Stimulated activated CD4-positive, alpha-beta T cell treated with anti-CD3 and anti-CD28 coated beads, TNF-alpha, amount 100 ng/mL, for 1 hour (primary cell): ENCODE data around the gene CLTC.

Source experiments
- DNase-seq, 3 donors: peaks; one replicate each; pipeline ENCODE4 v3.0.0-alpha.2; 2020; ENCODE audit warnings: low read depth in 3 of 3, low spot score in 1 of 3

The CLTC gene

DNA sequence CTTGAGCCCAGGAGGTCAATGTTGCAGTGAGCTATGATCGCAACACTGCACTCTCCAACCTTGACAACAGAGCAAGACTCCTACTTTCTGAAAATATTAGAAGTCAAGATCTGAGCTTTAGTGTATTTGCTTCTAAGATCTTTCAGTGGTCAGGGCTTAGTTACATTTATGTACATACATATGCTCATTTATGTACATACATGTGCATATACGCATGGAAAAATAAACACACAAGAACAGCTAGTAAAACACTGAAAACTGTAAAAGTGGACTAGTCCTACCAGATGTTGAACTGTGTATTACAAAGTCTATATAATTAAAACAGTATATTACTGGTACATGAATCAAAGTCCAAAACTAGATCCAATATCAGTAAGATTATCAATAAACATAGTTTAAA is 59.2 kb downstream of the CLTC start:
- DNase-seq = no peak

DNA sequence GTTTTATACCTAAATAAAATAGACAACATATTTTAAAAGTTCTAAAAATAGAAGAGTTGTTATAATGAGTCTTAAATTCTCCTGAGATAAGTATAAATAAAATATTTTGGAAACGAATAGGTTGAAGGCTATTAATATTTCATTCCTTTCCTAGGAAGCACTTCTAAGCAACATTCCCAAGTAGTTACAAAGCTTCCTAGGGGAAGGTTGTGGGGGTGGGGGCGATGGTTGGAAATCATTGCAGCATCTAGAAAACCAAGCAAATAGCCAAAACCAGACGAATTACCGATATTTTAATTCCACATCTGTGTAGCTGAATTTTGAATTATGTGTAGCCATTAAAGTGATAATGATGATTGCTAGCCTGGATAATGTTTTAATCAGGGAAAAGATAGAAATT is 60.6 kb downstream of the CLTC start:
- DNase-seq = no peak

DNA sequence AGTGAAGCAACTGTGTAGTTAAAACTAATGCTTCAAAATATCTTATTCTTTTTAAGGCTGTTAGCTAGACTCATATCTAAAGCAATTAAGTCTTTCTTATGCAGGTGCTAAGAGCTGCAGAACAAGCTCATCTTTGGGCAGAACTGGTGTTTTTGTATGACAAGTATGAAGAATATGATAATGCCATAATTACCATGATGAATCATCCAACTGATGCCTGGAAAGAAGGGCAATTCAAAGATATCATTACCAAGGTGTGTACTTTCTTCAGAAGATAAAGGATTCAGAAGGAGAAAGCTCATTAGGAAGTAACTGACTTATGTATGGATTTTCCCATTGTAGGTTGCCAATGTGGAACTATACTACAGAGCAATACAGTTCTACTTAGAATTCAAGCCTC is 63.6 kb downstream of the CLTC start:
- no peak for DNase-seq

DNA sequence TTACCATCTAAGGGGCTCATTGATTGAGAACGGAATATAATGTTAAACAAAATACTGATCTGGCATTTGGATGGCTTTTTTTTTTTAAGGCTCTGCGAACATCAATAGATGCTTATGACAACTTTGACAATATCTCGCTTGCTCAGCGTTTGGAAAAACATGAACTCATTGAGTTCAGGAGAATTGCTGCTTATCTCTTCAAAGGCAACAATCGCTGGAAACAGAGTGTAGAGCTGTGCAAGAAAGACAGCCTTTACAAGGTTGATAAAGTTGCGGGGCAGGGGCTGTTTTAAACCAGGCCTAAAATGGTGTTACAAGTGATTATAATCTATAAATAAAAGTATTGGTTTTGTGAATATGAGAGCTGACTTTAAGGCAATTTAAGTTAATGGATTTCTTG is 65.3 kb downstream of the CLTC start:
- DNase-seq = no peak

DNA sequence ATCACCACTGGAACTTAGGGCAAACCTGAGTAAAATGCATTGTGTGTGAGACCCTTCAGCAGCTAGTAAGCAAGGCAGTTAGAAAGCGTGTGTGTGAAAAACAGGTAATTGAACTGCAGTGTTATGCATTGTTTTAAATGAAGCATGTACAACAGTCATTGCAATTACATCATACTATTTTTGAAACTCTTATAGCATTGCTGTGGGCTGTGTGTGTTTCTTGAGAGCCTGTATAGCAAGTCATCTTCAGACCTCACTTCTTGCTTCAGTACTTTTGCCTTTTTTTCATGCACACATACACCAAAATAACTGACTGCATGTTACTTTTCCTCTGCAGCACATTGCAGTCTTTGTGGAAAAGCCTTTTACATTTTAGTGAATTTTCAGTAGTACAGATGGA is 68.3 kb downstream of the CLTC start:
- no peak for DNase-seq

DNA sequence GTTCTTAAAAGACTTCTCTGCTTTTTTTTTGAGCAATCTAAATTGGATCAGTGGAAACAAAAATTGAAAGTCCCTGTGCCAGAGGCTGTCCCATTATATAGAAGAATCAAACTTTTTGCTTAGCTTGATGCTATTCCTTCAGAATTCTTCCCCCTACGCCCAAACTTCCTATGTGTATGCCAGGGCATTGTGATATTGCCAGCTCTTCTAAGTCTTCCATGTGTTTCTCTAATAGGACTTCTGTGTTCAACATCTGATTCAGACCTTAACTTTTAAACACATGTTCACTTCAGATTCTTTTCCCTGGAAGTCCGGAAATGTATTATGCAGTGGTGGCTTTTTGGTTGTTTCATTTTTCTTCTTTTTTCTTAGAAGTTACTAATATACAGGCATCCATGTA is 68.8 kb downstream of the CLTC start:
- no peak for DNase-seq

DNA sequence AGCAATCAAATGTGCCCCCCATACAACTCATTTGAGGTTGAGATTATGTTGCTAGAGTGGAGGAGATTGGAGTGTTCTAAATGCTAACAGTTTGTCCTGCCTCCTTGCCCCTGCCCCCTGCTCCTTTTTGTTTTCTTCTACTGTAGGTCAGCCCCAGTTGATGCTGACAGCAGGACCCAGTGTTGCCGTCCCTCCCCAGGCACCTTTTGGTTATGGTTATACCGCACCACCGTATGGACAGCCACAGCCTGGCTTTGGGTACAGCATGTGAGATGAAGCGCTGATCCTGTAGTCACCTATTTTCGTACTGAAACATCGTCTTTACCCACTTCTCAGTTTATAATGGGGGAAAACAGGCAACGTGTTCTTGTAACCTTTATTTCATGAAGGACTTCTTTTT is 73.9 kb downstream of the CLTC start:
- DNase-seq = no peak

DNA sequence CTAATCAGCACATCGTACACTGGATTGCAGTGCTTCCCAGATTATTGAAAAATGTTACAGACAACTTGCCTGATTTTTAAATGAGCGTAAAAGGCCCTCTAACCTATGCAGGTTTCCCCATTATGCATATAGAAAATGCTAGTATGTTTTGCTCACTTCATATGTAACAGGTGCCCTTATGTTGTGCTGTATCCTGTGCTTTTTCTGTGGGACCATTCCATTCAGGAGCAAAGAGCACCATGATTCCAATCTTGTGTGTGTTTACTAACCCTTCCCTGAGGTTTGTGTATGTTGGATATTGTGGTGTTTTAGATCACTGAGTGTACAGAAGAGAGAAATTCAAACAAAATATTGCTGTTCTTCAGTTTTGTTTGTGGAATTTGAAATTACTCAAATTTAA is 74.6 kb downstream of the CLTC start:
- no peak for DNase-seq

DNA sequence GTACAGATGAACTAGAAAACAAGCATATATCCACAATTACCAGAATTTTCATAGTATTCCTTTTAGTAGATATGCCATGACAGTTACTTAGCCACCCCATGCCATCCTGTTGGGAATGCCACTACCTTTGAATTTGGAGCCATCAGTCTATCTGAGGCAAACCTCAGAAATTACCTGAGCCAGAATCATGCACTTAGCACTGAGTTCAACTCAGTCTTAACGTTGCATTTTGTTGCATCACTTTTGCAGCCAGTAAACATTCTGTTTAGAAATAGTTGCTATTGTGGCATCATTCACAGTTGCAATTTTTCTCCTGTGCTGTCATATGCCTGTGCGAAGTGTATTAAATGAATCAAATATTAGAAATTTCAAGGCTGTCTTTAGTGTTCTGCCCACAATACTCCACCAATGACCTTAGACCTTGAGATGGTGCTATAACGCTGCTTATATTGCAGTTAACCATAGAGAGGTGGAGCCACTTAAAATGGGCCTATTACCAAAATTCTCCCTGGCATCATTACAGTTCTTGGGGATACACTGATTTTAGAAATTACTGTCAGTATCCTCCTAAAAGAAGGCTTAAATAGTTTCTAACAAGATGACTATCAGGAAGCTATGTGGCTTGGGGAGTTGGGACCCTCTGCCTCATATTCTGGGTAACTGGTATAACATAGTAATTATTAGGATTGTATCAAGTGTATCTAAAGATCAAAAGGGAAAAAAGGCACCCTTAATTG is 76.4 kb downstream of the CLTC start:
- no peak for DNase-seq

DNA sequence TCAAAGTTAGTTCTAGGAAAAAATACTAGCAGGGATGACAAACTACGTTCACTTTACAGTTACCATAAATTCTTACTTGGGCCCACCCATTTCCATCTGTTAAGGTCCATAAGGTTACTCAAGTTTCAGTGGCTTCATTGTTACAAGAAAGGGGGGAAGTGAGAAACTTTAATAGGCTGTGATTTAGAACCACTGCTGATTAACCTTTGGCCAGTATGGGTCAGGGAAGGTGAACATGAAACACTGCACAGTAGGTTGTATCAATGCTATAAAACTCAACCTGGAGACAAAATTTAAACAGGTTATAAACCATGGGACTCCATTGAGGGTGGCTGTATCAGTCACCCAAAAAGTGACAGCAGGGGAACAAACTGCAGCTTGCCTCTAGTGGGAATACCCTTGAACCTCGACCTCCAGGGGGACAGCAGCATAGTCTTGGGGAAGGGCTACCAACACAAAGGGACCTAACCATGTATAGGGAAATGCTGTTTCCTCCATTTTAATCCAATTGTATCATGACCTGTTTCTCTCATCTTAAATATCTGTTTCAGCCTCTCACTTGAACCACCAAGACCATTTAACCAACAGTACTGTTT is 77.1 kb downstream of the CLTC start:
- no peak for DNase-seq

DNA sequence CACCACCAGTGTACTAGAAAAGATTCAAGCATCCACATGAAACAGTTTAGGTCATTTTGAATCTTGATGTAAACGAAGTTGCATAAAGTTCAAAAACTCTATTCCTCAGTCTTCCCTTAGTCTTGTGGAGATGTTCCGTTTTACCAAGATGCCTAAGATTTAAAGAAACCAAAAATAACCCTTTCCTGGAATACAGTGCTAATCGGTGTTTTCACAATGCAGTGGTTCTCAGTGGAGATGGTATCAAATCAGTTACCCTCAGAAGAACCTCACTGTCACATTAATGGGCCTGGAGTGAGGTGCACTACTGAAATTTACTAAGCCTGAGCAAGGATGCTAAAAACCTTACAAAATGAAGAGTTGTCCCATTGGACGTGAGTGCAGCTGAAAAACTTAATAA is 78.4 kb downstream of the CLTC start:
- DNase-seq = no peak

DNA sequence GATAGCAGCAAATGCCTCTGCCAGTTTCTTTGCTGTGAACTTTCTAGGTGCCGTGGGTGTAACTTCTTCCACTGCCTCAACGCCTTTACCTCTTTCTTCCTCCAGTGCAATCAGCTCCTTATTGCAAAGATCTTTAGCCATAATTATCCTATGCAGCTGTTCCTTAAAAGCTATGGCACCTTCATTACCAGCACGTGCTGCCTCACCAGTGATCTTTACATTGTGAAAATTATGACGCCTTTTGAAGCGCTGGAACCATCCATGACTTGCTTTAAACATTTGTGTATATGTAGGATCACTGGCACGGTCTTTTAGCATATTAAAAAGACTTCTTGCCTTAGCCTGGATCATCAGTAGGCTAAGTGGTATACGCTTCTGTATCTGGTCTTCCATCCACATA is 79.5 kb downstream of the CLTC start:
- no peak for DNase-seq

DNA sequence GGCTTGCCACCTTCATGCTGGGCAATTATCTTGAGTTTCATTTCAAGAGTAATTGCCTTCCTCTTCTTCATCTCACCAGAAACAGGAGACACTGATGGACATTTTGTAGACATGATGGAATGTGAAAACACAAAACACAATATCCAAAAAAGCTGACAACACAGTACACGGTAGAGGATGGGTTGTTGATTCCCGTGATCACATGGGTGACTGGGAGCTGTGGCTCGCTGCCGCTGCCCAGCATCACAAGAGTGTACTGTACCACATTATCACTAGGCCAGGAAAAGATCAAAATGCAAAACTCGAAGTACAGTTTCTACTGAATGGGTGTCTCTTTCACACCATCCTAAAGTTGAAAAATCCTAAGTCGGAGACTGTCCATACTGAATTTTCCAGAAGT is 80.1 kb downstream of the CLTC start:
- no peak for DNase-seq

DNA sequence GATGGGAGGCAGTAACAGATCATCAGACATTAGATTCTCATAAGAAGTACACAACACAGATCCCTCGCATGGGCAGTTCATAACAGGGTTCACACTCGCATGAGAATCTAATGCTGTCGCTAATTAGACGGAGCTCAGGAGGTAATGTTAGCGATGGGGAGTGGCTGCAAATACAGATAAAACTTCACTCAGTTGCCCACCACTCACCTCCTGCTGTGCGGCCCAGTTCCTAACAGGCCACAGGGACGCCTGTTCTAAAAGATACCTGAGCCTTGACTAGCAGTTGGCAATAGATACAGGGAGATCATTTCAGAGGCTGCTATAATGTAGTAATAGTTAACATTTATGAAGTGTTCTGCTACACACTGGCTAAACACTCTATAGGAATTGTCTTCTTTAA is 82.6 kb downstream of the CLTC start:
- DNase-seq = no peak

DNA sequence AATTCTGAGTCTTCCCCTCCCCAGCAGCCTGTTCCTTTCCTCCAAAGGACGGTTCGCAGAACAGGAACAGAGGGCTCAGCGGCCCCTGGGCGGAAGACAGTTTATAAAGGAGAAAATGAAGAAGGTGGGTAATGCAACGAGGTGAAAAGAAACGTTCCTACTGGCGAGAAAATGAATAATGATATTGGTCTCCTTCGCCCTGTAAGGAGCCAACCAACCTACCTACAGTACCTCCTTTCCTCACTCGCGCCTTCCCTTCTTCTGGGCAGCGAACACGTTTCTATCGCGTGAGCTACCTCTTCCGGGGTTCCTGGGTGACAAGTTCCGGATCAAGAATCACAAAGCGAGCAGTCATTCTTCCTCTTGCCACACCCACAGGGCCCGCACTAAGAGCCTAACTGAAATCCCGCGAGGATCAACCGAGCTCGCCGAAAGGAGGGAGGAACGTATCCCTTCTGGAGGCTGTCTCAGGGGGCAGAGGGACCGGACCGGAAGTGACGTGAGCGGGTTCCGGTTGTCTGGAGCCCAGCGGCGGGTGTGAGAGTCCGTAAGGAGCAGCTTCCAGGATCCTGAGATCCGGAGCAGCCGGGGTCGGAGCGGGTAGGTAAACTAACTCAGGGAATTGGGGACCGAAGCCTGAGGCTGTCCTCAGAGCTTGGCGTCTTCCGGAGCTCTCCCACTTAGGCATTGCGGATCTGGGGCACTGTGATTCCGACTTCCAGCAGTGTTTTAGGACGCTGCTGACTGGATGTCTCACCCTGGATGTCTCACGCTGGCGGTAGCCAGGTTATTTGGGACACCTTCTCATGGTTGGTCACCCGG is 87.7 kb downstream of the CLTC start, which contains the start of the genes PTRH2 and VMP1:
PTRH2 (minus strand) TSS at position 282 of the 822 bp plus-strand sequence. CDS start 9,452 bp downstream, outside the sequence.
VMP1 (plus strand) TSS at position 506 of the 822 bp plus-strand sequence. CDS start 23,793 bp downstream, outside the sequence.
- DNase-seq = peak; percentile 63 to 75 (median 67)

DNA sequence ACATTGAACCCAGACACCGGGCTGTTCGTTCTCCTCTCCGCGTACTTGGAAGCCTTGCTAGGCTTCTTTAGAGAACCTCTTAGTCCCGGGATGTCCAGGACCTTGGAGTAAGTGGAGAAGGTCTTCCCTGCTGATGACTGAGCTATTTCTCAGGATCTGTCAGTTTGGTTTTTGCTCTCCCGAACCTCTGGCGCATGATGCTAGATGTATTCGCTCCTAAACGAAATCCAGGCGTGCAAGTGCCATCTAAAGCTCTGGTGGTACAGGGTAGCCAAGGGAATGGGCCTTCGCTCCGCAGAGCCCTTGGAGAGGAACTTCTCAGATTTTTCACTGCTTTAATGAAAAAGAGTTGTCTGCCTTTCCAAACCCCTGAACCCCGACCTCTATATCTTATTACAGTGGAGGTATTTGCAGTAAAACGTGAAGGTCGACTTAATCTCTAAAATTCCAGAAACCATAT is 88.3 kb downstream of the CLTC start:
- no peak for DNase-seq

DNA sequence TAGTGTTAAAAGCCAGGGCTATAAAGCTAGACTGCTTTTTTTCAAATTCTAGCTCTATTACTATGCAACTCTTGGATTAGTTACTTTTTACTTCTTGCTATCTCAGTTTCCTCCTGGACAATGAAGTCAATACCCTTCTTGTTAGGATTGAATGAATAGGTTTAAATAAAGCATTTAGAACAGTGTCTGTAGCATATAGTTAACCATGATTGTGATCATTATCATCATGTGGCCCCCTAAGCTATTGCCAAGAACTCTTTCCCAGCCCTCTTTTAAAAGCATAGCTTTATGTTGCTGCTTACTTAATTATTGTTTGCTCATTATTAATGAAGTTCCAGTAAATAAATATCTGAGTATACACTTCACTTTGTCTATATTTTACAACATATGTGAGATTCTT is 92.2 kb downstream of the CLTC start:
- DNase-seq = no peak

DNA sequence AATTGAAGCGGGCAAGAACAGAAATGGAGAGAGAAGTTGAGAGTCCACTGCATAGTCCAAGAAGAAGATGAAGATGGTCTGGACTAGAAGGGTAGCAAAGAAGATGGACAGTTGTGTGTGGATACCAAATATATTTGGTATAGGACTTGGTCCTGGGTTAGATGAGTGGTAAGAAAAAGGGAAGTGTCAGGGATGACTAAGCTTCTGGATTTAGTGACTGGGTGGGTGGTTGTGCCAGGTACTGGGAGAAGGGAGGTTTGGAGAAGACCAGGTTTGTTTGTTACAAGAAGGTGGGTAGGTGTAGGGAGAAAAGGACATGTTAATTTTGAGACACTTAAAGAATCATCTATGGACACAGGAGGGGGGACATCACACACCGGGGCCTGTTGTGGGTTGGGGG is 93.2 kb downstream of the CLTC start:
- DNase-seq = no peak

DNA sequence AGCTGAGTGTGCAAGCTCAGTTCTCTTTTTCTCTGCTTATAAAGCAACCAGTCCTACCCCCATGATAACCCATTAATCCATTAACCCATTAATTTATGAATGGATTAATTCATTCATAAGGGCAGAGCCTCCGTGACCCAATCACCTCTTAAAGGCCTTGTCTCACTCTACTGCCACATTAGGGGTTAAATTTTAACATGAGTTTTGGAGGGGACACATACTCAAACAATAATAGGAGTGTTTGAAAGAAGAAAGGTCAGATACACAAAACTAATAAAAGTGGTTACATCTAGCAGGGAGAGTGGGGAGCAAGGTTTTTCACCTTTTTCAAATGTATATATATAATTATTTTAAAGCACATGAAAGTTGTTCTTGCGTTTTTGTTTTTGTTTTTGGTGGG is 94.6 kb downstream of the CLTC start:
- DNase-seq = no peak

DNA sequence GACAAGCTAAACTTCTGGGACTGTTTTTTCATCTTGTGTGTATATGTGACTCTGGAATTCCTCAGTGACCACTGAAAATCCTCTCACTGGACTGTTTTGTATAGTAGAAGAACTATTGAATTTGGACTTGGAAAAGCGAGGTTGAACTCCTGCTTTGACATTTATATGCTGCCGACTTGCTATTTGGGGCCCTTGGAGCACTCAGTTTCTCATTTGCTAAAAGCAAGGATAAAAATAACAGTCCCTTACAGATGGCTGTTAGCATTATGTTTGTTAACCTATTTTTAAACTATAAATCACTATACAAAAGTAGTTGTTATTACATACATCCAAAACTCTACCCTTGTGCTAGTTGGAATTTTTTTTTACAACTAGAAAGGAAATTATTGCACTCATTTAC is 96.7 kb downstream of the CLTC start:
- DNase-seq = no peak

DNA sequence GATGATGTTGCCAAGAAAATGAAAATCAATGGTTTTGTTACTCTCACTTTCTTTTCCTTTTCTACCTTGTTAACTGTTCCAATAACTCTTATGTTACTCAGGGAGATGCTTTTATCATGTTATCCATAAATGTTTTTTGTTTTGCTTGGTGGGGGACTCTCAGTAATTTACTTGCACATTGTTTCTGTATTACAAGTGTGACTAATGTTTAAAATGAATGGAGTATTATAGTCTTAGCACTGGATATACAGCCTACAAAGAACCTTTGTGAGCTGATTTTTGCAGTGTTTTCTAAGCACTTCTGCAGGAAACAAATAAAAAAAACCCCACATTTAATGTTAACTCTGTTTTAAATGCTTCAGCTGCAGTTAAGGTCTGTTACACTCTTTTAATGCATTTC is 99.8 kb downstream of the CLTC start:
- DNase-seq = no peak

DNA sequence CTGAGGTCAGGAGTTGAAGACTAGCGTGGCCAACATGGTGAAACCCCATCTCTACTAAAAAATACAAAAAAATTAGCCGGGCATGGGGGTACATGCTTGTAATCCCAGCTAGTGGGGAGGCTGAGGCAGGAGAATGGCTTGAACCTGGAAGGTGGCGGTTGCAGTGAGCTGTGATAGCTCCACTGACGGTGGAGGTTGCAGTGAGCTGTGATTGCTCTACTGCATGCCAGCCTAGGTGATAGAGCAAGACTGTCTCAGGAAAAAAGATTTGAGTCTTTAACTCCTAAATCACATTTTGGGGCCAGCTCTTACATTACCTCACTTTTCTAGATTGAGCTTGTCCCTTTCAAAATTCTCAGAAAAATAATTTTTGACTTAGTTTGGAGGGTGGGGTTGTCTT is 102.9 kb downstream of the CLTC start:
- no peak for DNase-seq
